ENCODE data around the gene RAB40C. TPM values are rescaled to one million over a fixed set of nuclear protein-coding genes. Genes with fewer than 3 reads are reported as not detected.

RAB40C gene
- total RNA-seq, 4 donors from 2014 or later = 103 to 161 (median 122) TPM

- no peak for DNase-seq (ENCODE audit: low spot score in 2 of 2)
- intact Hi-C loops (cut with DNase I; ENCODE audit: low total_unique reads) = no loop called here
- H3K4me3 ChIP-seq (ENCODE audit: low read depth, poor library complexity, severe bottlenecking) = no peak overlapping the region
- TF ChIP-seq CTCF (IDR thresholded peaks at IDR 0.05) (no peak), POLR2A (IDR thresholded peaks at IDR 0.05) (no peak)
- 78 to 84% methylated on average over 10 to 18 of the region's 23 CpGs for WGBS, 2 donors
Observed at GRCh38 chr16:557463-558297, 32.2 kb upstream of the RAB40C start.

- no peak for DNase-seq (ENCODE audit: low spot score in 2 of 2)
- no peak for TF ChIP-seq POLR2A (IDR thresholded peaks at IDR 0.05)
- TF ChIP-seq CTCF (IDR thresholded peaks at IDR 0.05) = no peak
- no peak overlapping the region for H3K4me3 ChIP-seq (ENCODE audit: low read depth, poor library complexity, severe bottlenecking)
- intact Hi-C loops (cut with DNase I; ENCODE audit: low total_unique reads) = no loop called here
- WGBS, 2 donors = 50 to 61% methylated on average over 20 to 21 of the region's 22 CpGs
Observed at GRCh38 chr16:558298-559020, 31.4 kb upstream of the RAB40C start.

- no peak overlapping the region for H3K4me3 ChIP-seq (ENCODE audit: low read depth, poor library complexity, severe bottlenecking)
- intact Hi-C loops (cut with DNase I; ENCODE audit: low total_unique reads) = no loop called here
- TF ChIP-seq CTCF (IDR thresholded peaks at IDR 0.05) (no peak), POLR2A (IDR thresholded peaks at IDR 0.05) (no peak)
- 68 to 80% methylated on average over 1 to 8 of the region's 15 CpGs for WGBS, 2 donors
- DNase-seq (ENCODE audit: low spot score in 2 of 2) = no peak
Observed at GRCh38 chr16:559021-559380, 30.9 kb upstream of the RAB40C start.

GRCh38 chr16:559411-560203, 30.3 kb upstream of the RAB40C start:
- intact Hi-C loops (cut with DNase I; ENCODE audit: low total_unique reads) = no loop called here
- WGBS, 2 donors = 9 to 14% methylated on average over 34 to 46 of the region's 62 CpGs
- no peak overlapping the region for H3K4me3 ChIP-seq (ENCODE audit: low read depth, poor library complexity, severe bottlenecking)
- DNase-seq (ENCODE audit: low spot score in 2 of 2) = no peak
- TF ChIP-seq POLR2A (IDR thresholded peaks at IDR 0.05) (no peak), CTCF (IDR thresholded peaks at IDR 0.05) (no peak)

GRCh38 chr16:560204-560700, 29.6 kb upstream of the RAB40C start, which contains the start of gene PRR35:
TSS of gene PRR35 (plus strand) at chr16:560394. CDS start at chr16:563295, 2,901 bp downstream.
- no peak for DNase-seq (ENCODE audit: low spot score in 2 of 2)
- TF ChIP-seq POLR2A (IDR thresholded peaks at IDR 0.05) (no peak), CTCF (IDR thresholded peaks at IDR 0.05) (no peak)
- WGBS, 2 donors = 0% methylated on average over 1 to 29 of the region's 84 CpGs
- no peak within 1 kb of the TSS for H3K4me3 ChIP-seq (ENCODE audit: low read depth, poor library complexity, severe bottlenecking)
- intact Hi-C loops (cut with DNase I; ENCODE audit: low total_unique reads) = no loop called here

Measured in lower leg skin (tissue), 4 donors.